Activated CD4-positive, alpha-beta T cell treated with anti-CD3 and anti-CD28 coated beads for 36 hours (primary cell): ENCODE measurements around the gene FSHB. TPM values are rescaled to one million over a fixed set of nuclear protein-coding genes. Genes with fewer than 3 reads are reported as not detected.
"Not testable (repeated sequence)": the region's sequence is repeated elsewhere in the genome, so short reads cannot be mapped to it uniquely, and the experiment has no call there.

Experiments
- ATAC-seq: fragments of 200-7000 bp; cut with Tn5 transposase; one replicate; pipeline ENCODE4 v1.10.0; 2021; ENCODE audit warnings: mild to moderate bottlenecking, moderate library complexity
- CTCF ChIA-PET: fragments of 350-600 bp; sonication (Branson Sonifier 250); formaldehyde crosslinking; loops from one replicate; lab custom pipeline; 2021; ENCODE audit warnings: antibody characterized with exemption; lab: Charles Lee
- POLR2A ChIA-PET: fragments of 350-600 bp; sonication (Branson Sonifier 250); formaldehyde crosslinking; loops from one replicate; lab custom pipeline; 2021; ENCODE audit warnings: antibody characterized with exemption, inconsistent platforms; lab: Charles Lee
- DNase-seq: peaks from one replicate; pipeline ENCODE4 v3.0.0-alpha.2; 2020
- H3K27ac Mint-ChIP-seq: one replicate; pipeline ENCODE4 v1.8.0; 2021; ENCODE audit warnings: mixed read lengths
- H3K27me3 Mint-ChIP-seq: one replicate; pipeline ENCODE4 v1.8.0; 2021; ENCODE audit warnings: mixed read lengths
- H3K36me3 Mint-ChIP-seq: one replicate; pipeline ENCODE4 v1.8.0; 2021; ENCODE audit warnings: low read depth, mixed read lengths
- H3K4me1 Mint-ChIP-seq: one replicate; pipeline ENCODE4 v1.8.0; 2021; ENCODE audit warnings: mixed read lengths
- H3K4me3 Mint-ChIP-seq: one replicate; pipeline ENCODE4 v1.8.0; 2021; ENCODE audit warnings: mild to moderate bottlenecking, moderate library complexity, mixed read lengths
- H3K9me3 Mint-ChIP-seq: one replicate; pipeline ENCODE4 v1.8.0; 2021; ENCODE audit warnings: low read depth, mixed read lengths
- intact Hi-C, 2 experiments: fragments of 100-400 bp; cut with DNase I in 1 of 2; cut with micrococcal nuclease in 1 of 2; formaldehyde crosslinking; loops; one replicate each; pipeline versions ENCODE4 v1.14.2 to v1.15.1; 2022 to 2024; cut with DNase I, micrococcal nuclease
- total RNA-seq, 2 experiments: library from RNA; stranded (reverse); gene quantifications; one replicate each; pipeline ENCODE4 v1.2.3, GENCODE V29; 2021

FSHB gene
- total RNA-seq, 2 experiments from 2014 or later = not detected

GRCh38 chr11:30268638-30269037 is 37.8 kb downstream of the FSHB start:
- H3K36me3 Mint-ChIP-seq, H3K9me3 Mint-ChIP-seq, DNase-seq, H3K27me3 Mint-ChIP-seq, POLR2A ChIA-PET, H3K4me1 Mint-ChIP-seq, H3K27ac Mint-ChIP-seq, H3K4me3 Mint-ChIP-seq, ATAC-seq, intact Hi-C loops, CTCF ChIA-PET: not testable (repeated sequence)

- H3K4me3 Mint-ChIP-seq = no peak overlapping the region
- H3K27me3 Mint-ChIP-seq = peaks cover 12% of the 10 kb centered on the region
- no peaks in the 10 kb centered on the region for H3K9me3 Mint-ChIP-seq
- DNase-seq = no peak
- no peak for ATAC-seq
- H3K36me3 Mint-ChIP-seq = no peaks in the 10 kb centered on the region
- no peak overlapping the region for H3K27ac Mint-ChIP-seq
- intact Hi-C loops = no loop called here
- ChIA-PET CTCF (interaction anchor here (0.9 kb wide), 1 partner anchor 444 kb away, joined by 3 read pairs; no protein-coding TSS in a partner anchor), POLR2A (no interaction called here)
- no peaks in the 10 kb centered on the region for H3K4me1 Mint-ChIP-seq
Observed at GRCh38 chr11:30270671-30271070, 39.9 kb downstream of the FSHB start.

GRCh38 chr11:30277176-30277575 is 46.4 kb downstream of the FSHB start:
- Mint-ChIP-seq H3K4me3 (no peak overlapping the region), H3K4me1 (peaks cover 11% of the 10 kb centered on the region), H3K9me3 (no peaks in the 10 kb centered on the region), H3K27ac (no peak overlapping the region), H3K27me3 (peaks cover 4% of the 10 kb centered on the region), H3K36me3 (no peaks in the 10 kb centered on the region)
- no peak for DNase-seq
- intact Hi-C loops = no loop called here
- ChIA-PET CTCF (no interaction called here), POLR2A (no interaction called here)
- ATAC-seq = no peak

GRCh38 chr11:30279796-30280195 is 49.0 kb downstream of the FSHB start:
- H3K36me3 Mint-ChIP-seq = no peaks in the 10 kb centered on the region
- H3K9me3 Mint-ChIP-seq = no peaks in the 10 kb centered on the region
- ChIA-PET CTCF (interaction anchor here (1.1 kb wide), 1 partner anchor 137 kb away, joined by 3 read pairs; no protein-coding TSS in a partner anchor), POLR2A (interaction anchor here (0.7 kb wide), 1 partner anchor 15 kb away, joined by 6 read pairs; no protein-coding TSS in a partner anchor)
- peaks cover 17% of the 10 kb centered on the region for H3K4me1 Mint-ChIP-seq
- ATAC-seq = no peak
- peaks cover 2% of the 10 kb centered on the region for H3K27me3 Mint-ChIP-seq
- H3K27ac Mint-ChIP-seq = no peak overlapping the region
- intact Hi-C loops = no loop called here
- no peak overlapping the region for H3K4me3 Mint-ChIP-seq
- no peak for DNase-seq

- Mint-ChIP-seq H3K4me1 (peaks cover 17% of the 10 kb centered on the region), H3K36me3 (no peaks in the 10 kb centered on the region), H3K4me3 (no peak overlapping the region), H3K27me3 (no peaks in the 10 kb centered on the region), H3K9me3 (no peaks in the 10 kb centered on the region), H3K27ac (peak overlapping the region; percentile 21)
- DNase-seq = peak; percentile 7
- intact Hi-C loops = no loop called here
- POLR2A ChIA-PET = no interaction called here
- ATAC-seq = no peak
- CTCF ChIA-PET = interaction anchor here (0.9 kb wide), 2 partner anchors 85 to 138 kb away, joined by 3 read pairs; no protein-coding TSS in a partner anchor
Observed at GRCh38 chr11:30281476-30282288, 50.9 kb downstream of the FSHB start.

GRCh38 chr11:30282289-30282631 is 51.4 kb downstream of the FSHB start:
- Mint-ChIP-seq H3K4me1 (peaks cover 17% of the 10 kb centered on the region), H3K27ac (peak overlapping the region; percentile 21), H3K27me3 (no peaks in the 10 kb centered on the region), H3K9me3 (no peaks in the 10 kb centered on the region), H3K4me3 (no peak overlapping the region), H3K36me3 (no peaks in the 10 kb centered on the region)
- ChIA-PET CTCF (no interaction called here), POLR2A (no interaction called here)
- ATAC-seq = peak; percentile 74
- intact Hi-C loops = no loop called here
- peak; percentile 47 for DNase-seq

Other genes starting within 250 kb of the FSHB start
- not detected for gene KCNA4, start 214.0 kb upstream of the FSHB start, total RNA-seq
- 10 to 100 TPM; 34.8 to 51.8 TPM for gene ARL14EP, start 92.1 kb downstream of the FSHB start, total RNA-seq